ENCODE data around the gene SYT6.

Gene SYT6

DNA sequence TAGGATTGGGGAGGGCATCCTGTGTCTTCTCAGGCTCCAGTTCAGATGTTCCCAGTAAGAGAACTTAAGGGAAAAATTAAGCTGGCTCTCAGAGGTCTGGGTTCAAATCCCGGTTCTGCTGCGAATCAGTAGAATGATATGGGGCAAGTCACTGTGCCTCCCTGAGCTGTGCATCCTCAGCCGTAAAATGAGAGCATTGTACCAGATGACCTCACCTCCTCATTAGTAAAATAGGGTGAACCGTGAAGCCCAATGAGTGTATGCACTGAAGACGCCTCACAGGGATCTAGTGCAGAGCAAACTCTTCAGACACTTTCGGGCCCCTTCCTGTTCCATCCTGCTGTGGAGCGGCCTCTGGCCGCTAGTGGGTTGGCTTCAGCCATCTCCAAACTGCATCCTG, 36.0 kb downstream of the SYT6 start:
- no peak for DNase-seq

DNA sequence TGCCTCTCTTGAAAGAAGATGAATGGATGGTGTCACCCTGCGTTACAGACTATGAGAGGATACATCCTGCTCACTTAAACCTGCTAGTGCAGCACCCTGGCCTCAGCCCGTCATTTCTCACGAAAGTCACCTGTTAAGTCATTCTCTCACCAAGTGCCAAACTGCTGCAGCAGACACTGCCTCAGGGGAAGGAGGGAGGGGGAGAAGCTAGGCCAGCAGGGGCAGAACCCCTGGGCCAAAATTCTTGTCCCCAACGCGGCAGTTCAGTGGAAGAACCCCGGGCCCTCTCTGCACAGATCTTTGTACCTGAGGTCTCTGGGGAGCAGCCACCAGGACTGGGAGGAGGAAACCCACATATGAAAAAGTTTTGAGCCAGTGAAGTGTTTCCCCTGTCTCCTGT, 37.6 kb downstream of the SYT6 start:
- DNase-seq, result no peak

DNA sequence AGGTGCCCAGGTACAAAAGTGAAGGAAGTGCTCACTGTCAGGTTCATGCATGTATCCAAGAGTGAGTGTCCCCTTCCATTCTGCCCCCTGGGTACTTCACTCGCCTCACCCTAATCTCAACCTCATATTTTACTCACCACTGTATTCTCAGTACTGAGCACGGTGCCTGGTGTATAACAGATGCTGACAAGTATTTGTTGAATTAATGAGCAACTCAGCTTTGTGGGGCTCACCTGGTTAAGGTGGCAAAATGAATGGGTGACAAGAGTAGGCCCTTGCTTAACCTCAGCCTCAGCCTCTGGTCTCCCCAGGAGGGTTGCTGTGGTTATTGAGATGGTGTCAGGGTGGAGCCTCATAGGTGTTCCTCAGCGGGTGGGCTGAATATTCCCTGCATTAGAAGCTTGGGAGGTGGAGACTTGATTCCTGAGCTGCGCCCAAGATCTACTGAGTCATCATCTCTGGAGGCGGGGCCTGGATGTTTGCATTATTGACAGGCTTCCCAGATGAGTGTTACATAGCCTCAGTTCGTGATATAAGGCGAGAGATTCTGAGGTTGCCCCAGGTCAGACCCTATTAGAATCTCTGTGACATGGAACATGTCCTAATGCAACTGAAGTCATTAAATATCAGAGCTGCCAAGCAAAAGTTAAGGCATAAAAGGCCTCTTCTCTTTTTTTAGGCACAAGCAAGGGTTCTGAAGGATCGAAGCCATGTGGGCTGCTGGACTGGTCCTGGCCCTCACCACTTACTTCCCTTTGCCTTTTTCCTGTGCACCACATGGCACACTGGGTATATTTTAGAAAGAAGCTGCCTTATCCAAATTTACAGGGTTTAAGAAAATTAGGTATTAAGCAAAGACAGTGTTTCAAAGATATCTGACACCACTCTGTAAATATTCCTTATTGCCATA, 39.2 kb downstream of the SYT6 start:
- DNase-seq, result peak; percentile 33

GRCh38 chr1:114113411-114114184, 40.1 kb downstream of the SYT6 start:
- DNase-seq, result no peak

- DNase-seq, result no peak
Measured at GRCh38 chr1:114112775-114113174, 40.9 kb downstream of the SYT6 start.

DNA sequence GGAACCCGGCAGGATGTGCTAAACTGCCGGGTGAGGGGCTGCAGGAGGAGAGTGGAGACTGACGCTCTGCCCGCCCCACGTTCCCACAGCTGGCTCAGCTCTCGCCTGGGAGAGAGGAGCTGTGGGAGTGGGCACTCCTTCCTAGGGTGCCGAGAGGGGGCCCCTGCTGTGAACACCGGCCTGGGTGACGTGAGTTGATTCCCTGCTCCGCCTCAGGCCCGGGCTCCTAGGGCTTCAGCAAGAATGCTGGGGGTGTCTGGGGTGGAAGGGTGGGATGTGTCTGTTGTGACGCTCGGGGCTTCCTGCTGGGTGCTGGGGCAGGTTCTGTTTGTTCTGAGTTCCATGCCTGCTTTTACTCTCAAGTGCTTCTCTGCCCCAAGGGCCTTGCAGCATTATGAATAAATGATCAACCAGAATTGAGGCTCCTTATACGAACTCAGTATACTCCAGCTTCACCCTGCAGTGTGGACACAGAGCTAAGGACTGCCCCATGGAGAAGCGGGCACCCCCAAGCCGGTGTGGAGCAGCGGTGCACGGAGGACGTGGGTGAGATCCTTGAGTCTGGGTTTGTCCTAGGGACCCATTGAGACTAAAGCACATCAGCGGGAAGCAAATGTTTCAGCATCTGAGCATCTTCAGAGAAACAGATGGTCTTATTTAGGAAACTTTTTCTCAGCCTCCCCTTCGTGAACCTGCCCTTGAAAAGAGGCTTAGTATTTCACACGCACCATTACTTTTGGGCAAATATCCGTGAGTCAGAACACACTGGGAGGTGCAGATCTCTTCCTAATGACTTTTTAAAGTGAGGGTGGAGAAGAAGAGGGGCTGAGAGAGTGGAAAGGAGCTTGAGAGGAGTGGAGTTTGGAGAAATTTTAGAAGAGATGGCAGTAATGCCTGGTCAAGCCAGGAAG, 41.7 kb downstream of the SYT6 start:
- no peak for DNase-seq

DNA sequence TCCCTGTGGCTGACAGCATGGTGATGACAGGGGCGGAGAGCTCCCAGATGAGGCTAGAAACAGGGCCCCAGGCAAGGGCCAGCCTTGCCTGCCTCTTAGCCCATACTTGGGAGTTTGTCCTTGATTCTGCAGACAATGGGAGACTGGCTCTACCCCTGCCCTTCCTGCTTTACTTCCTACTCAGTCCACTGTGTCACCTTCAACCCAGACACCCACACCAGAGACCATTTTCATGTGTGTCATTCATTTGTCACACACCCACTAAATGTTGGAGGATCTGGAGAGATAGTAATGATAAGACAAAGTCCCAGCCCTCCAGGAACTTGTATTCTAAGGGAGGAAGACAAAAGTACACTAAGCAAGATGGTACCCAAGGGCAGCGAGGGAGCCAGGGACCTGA, 43.7 kb downstream of the SYT6 start:
- DNase-seq, result no peak

GRCh38 chr1:114108751-114109255, 44.9 kb downstream of the SYT6 start:
- DNase-seq, result peak; percentile 55

DNA sequence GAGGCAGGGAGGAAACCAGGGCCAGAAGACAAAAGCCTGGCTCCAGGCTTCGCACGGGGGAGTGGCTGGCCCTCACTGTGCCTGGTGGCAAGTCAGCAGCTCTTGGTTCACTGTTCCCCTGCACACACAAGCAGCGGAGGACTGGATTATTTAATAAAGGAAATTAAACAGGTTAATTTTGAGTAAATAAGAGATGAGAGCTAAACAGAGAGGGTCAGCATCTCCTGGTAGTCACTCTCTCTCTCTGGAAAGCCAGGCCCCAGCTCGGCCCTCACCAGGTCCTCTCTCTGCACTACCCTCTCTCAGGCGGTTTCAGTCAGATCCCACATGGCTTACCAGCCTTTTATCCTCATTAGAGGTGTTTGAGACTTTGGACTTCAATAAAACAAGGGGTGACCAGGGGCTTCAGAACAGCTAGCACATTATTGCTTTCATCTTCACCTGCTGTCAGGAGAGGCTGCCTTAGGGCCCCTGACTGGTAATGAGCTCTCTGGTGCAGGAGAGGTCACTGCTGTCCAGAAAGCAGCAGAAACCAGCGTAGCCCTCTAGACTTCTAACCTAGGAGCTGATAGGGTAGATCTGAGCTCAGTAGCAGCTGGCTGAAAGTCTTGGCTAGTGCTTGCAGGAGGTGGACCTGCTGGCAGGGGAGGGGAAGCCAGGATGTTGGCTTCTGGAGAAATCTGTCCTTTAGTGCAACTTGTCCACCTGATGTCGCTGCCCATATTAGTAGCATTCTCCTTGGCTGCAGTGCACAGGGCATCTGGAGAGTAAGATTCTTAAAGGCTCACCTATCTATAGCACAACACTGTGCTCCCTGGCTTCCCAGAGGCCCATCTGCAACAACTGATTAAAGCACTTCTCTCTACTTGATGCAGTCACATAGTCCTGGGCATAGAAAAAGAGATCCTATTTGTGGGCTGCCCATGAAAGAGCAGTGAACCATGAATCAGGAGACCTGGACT, 45.9 kb downstream of the SYT6 start:
- DNase-seq, result no peak

GRCh38 chr1:114105421-114105979, 48.2 kb downstream of the SYT6 start:
- DNase-seq, result no peak

DNA sequence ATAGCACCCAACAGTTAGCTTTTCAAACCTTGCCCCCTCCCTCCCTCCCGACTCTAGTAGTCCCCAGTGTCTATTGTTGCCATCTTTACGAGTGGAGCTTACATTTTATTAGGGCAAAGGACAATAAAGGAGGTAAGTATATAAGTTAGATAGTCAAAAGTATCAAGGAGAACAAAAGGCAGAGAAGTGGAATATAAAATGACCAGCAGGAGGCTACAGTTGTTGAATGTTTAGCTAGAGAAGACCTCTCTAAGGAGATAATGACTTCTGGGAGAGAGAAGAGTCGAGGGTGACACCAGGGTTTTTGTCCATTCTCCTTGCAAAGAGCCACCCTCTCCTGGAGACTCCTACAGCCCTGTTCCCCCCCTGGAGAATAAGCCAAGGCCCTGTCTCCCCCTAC, 48.7 kb downstream of the SYT6 start:
- DNase-seq, result no peak

DNA sequence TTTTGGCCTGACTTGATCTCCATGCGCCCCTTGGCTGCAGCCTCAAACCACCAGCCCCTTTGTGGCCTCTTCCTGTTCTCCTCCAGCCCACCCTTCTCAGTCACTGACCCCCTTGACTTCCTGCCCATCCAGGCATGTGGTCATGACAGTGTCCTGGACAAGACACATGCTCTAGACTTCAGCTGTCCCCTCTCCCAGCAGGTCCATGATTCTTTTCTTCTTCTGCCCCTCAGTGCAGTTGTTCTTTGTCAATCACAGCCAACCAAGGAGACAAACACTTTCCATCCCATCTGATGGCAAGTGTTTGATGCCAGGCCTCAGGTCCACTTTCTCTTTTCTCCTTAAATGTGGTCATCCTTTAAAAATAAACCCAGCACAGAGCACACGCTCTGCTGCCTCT, 49.7 kb downstream of the SYT6 start:
- DNase-seq, result no peak

DNA sequence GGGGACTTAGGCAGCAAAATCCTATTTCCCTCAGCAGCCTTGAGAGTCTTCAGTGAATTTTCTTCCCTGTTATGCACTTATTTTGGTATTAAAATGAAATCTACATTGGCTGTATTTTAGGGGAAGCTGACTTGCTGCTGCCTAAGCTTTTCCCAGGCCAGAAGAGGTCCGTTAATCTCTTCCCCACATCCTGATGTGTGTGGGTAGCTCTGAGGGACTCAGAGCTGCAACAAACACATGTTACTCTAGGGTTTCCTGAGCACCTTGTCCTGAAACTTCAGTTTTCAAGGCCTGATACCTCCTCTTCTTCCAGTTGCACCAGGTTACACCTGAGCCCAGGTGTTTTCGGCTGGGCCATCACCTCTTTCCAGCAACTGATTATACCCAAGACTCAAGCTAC, 51.5 kb downstream of the SYT6 start:
- DNase-seq, result no peak

DNA sequence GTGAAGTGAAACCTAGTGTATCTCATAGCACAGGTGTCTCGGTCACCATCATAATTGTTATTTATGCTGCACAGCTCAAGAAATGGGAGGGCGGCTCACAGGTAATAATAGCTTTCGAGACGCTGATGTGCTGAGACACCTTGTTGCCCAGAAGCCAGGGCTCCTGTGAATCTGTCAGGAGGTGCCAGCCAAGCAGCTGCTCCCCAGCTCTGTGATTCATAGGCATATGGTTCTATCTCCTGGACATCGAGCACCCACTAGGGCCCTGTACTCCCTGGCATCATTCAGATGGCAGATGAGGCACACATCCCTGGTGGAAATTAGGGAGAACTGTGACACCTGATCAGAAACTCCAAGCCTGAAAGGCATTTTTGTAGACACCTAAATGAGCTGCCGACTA, 53.5 kb downstream of the SYT6 start:
- no peak for DNase-seq

- DNase-seq, result no peak
Measured at GRCh38 chr1:114099268-114099667, 54.4 kb downstream of the SYT6 start.

- no peak for DNase-seq
Measured at GRCh38 chr1:114097109-114097508, 56.6 kb downstream of the SYT6 start.

- DNase-seq, result no peak
Measured at GRCh38 chr1:114094675-114095074, 59.0 kb downstream of the SYT6 start.

- DNase-seq, result peak; percentile 37
Measured at GRCh38 chr1:114094363-114094634, 59.4 kb downstream of the SYT6 start.

DNA sequence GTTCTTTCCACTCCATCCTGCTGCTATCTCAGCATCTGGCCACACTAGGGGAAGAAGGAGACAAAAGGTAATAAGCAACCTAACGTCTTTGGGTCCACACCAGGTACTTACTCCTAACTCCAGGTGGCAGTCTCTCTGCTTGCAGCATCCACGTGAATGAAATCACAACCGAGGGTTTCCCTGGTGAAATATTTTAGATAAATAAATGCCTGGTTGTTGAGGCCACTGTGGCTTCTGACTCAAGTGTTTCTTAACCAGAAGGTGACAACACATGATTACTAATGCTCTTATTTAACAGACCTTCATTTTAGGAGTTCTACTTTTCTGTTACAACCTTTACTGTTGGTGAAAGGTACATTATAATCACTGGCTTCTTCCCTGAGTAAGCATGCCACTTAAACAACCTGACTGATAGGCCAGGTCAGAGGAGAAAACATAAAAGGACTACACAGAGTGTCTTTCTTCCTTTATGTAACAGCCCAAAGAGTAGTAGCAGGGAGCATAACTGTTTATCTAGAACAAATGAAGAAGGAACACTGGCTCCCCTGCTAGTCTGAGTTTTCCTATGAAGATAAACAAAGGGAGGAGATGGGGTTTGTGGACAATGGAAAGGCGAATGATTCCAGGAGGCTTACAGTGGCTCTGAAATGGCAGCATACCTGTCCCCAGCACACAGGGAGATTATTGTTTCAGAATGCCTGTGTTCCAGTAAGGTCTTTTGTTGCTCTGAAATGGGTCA, 59.9 kb downstream of the SYT6 start:
- no peak for DNase-seq

DNA sequence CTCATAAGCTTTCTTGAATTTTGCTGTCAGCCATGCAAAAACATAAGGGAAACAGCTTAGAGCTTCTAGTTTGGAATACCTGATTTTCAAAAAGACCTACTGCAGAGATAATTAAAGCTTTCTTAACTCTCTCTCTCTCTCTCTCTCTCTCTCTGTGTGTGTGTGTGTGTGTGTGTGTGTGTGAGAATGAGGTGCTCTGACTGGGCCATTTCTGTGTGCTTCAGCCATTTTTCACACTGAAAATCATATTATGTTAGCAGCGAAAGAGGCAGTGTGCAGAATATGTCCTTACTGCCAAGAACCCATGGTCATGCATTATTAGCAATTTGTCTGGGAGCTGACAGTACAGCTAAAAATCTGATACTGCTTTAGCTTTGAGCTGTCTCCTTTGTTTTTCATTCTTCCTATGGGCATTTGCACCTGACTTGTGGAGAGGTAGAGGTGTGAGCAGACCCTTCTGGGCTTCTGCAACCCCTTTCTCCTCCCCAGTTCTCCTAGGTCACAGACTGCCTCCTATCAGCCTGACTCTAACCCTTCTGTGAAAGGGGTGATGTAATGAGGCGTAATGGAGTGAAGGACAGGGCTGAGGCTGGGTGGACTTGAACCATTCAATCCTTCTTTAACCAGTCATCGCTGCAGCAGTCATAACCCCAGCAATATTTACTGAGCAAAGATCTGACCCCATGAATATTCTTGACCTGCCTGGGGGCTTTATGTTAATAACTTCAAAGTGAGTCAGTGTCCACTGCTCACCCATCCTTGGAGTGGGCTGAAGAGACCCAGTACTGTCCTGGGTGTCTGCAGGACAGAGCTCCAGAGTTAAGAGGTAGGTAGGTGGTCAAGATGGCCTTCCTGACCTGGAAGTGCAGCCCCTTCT, 61.2 kb downstream of the SYT6 start:
- DNase-seq, result no peak

Measured in T1000 (cell line).